GM12892 (cell line): ENCODE data around the gene SAMD14.

Experiments
- DNase-seq: peaks from one replicate; pipeline ENCODE4 v3.0.0; 2011; ENCODE audit not compliant: insufficient read length
- FAIRE-seq: peaks from 2 replicates; lab custom pipeline; 2011; peaks lifted over from hg19 to GRCh38; lab: Jason Lieb, UNC
- POLR2A ChIP-seq: IDR thresholded peaks from 2 replicates; pipeline ENCODE4 v1.6.1; 2011; ENCODE audit warnings: low read depth, low read length, control low read depth
- POLR2AphosphoS5 ChIP-seq: IDR thresholded peaks from 2 replicates; pipeline ENCODE4 v1.6.1; 2011; ENCODE audit warnings: low read depth, low read length, control low read depth
- TAF1 ChIP-seq: IDR thresholded peaks from 2 replicates; pipeline ENCODE4 v1.6.1; 2011; ENCODE audit warnings: low read depth, mild to moderate bottlenecking, control low read depth, low read length, borderline replicate concordance

SAMD14 gene

GRCh38 chr17:50103252-50103651 is 26.7 kb downstream of the SAMD14 start:
- DNase-seq (no peak), FAIRE-seq (no peak)
- TF ChIP-seq POLR2A (no peak), POLR2AphosphoS5 (no peak), TAF1 (no peak)

- TF ChIP-seq POLR2AphosphoS5 (no peak), POLR2A (no peak), TAF1 (no peak)
- DNase-seq (no peak), FAIRE-seq (no peak)
Observed at GRCh38 chr17:50102164-50102991, 27.6 kb downstream of the SAMD14 start.

- FAIRE-seq (no peak), DNase-seq (no peak)
- TF ChIP-seq TAF1, result no peak
- no peak for TF ChIP-seq POLR2AphosphoS5
- TF ChIP-seq POLR2A, result no peak
Observed at GRCh38 chr17:50101346-50102163, 28.4 kb downstream of the SAMD14 start.

GRCh38 chr17:50100921-50101345 is 29.0 kb downstream of the SAMD14 start:
- FAIRE-seq, result no peak
- DNase-seq, result no peak
- TF ChIP-seq POLR2AphosphoS5 (no peak), POLR2A (no peak), TAF1 (no peak)

- no peak for DNase-seq
- no peak for TF ChIP-seq POLR2A
- no peak for TF ChIP-seq POLR2AphosphoS5
- TF ChIP-seq TAF1, result no peak
- FAIRE-seq, result no peak
Observed at GRCh38 chr17:50100480-50100883, 29.5 kb downstream of the SAMD14 start.

- DNase-seq, result no peak
- TF ChIP-seq POLR2AphosphoS5 (no peak), TAF1 (no peak), POLR2A (no peak)
- no peak for FAIRE-seq
Observed at GRCh38 chr17:50099003-50099402, 31.0 kb downstream of the SAMD14 start.

GRCh38 chr17:50098583-50098982 is 31.4 kb downstream of the SAMD14 start:
- no peak for DNase-seq
- no peak for TF ChIP-seq TAF1
- no peak for TF ChIP-seq POLR2A
- TF ChIP-seq POLR2AphosphoS5, result no peak
- FAIRE-seq, result no peak

GRCh38 chr17:50097926-50098325 is 32.0 kb downstream of the SAMD14 start:
- FAIRE-seq, result no peak
- no peak for DNase-seq
- no peak for TF ChIP-seq POLR2AphosphoS5
- no peak for TF ChIP-seq TAF1
- no peak for TF ChIP-seq POLR2A

- TF ChIP-seq POLR2A (no peak), POLR2AphosphoS5 (no peak), TAF1 (no peak)
- DNase-seq, result no peak
- no peak for FAIRE-seq
Observed at GRCh38 chr17:50097455-50097854, 32.5 kb downstream of the SAMD14 start.

GRCh38 chr17:50096758-50097157 is 33.2 kb downstream of the SAMD14 start:
- FAIRE-seq (no peak), DNase-seq (no peak)
- TF ChIP-seq POLR2A (no peak), POLR2AphosphoS5 (no peak), TAF1 (no peak)

GRCh38 chr17:50096092-50096491 is 33.9 kb downstream of the SAMD14 start:
- DNase-seq (no peak), FAIRE-seq (no peak)
- TF ChIP-seq TAF1 (no peak), POLR2A (no peak)

- no peak for DNase-seq
- FAIRE-seq, result no peak
- TF ChIP-seq POLR2AphosphoS5 (no peak), POLR2A (no peak), TAF1 (no peak)
Observed at GRCh38 chr17:50095626-50096037, 34.3 kb downstream of the SAMD14 start.
